Ectodermal cell (in vitro differentiated cells): ENCODE data around the gene MAGI2.

ENCODE experiments used
- H3K27ac ChIP-seq: 2 replicates; pipeline ENCODE4 v1.7.0; 2013; ENCODE audit warnings: mild to moderate bottlenecking, low read depth, low read length; ENCODE audit not compliant: insufficient read depth, poor library complexity, severe bottlenecking
- H3K27me3 ChIP-seq: 2 replicates; pipeline ENCODE4 v1.7.0; 2013; ENCODE audit warnings: mild to moderate bottlenecking, low read length; ENCODE audit not compliant: insufficient read depth, control insufficient read depth, poor library complexity, severe bottlenecking
- H3K36me3 ChIP-seq: one replicate; pipeline ENCODE4 v1.7.0; 2013; ENCODE audit warnings: low read length; ENCODE audit not compliant: control insufficient read depth, insufficient read depth
- H3K4me1 ChIP-seq: one replicate; pipeline ENCODE4 v1.7.0; 2013; ENCODE audit warnings: low read length; ENCODE audit not compliant: control insufficient read depth, insufficient read depth
- H3K4me3 ChIP-seq: 2 replicates; pipeline ENCODE4 v1.7.0; 2013; ENCODE audit warnings: low read depth, low read length, control low read depth; ENCODE audit not compliant: insufficient read depth
- H3K9me3 ChIP-seq: 2 replicates; pipeline ENCODE4 v1.7.0; 2013; ENCODE audit warnings: mild to moderate bottlenecking, low read length, moderate library complexity; ENCODE audit not compliant: control insufficient read depth
- WGBS, 2 experiments: methylation state at CpG; one replicate each; pipeline ENCODE4 v1.1.7; 2013; ENCODE audit warnings: missing lambda C conversion rate in 2 of 2; 5-methylcytosine and 5-hydroxymethylcytosine counted together

MAGI2 gene

DNA sequence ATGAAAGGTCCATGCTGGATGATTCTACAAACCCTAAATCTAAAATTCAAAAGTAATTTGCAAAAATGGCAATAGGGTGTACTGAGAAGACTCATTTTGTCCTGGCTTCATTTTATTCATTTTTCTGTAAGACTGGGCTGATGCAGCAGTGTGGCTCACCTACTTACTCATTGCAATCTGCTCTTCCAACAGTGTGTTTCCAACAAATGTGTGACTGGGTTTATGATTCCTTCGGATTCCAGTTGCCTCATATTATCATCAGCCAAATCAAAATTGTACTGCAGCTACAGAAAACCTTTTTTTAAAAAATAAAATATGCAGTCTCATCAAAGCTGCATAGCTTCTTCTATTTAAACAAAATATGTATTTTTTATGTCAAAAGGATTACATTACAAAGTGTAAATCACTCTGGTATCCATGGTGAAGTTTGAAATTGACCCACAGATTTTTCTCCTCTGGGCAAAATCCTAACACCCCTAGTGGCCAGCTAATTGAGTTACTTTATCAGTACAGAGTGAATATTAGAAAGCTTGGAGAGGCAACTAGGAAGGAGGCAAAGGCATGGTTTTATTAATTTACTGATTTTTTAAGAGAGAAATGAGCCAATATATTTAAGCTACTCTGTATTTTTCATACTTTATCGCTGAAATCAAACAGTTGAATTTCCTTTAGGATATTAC is 390.3 kb downstream of the MAGI2 start:
- H3K9me3 ChIP-seq = no peaks in the 10 kb centered on the region
- H3K4me1 ChIP-seq = no peaks in the 10 kb centered on the region
- H3K27me3 ChIP-seq = no peaks in the 10 kb centered on the region
- 78 to 94% methylated on average over 2 of the region's 2 CpGs for WGBS, 2 experiments
- H3K27ac ChIP-seq = no peak overlapping the region
- H3K36me3 ChIP-seq = no peaks in the 10 kb centered on the region
- no peak overlapping the region for H3K4me3 ChIP-seq

DNA sequence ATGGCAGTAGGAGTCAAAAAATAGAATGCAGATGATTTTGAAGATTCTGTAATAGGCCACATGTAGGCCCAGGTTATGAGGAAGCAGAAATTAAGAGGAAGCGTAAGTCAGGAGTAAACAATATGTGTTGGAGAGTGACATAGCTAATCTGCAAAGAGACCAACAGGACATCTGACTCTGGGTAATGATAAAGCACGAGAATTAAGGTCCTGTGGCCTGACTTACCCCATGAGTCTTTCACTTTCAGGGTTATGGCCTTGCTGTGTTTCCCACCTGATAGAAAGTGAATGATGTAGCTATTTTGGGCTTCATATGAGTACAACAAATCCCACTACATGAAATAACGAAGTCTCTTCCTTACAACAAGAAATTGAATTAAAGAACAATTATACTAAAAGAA is 393.0 kb downstream of the MAGI2 start:
- no peak overlapping the region for H3K27ac ChIP-seq
- 94 to 97% methylated on average over 2 of the region's 3 CpGs for WGBS, 2 experiments
- no peak overlapping the region for H3K4me3 ChIP-seq
- H3K9me3 ChIP-seq = no peaks in the 10 kb centered on the region
- H3K27me3 ChIP-seq = no peaks in the 10 kb centered on the region
- no peaks in the 10 kb centered on the region for H3K36me3 ChIP-seq
- H3K4me1 ChIP-seq = no peaks in the 10 kb centered on the region

DNA sequence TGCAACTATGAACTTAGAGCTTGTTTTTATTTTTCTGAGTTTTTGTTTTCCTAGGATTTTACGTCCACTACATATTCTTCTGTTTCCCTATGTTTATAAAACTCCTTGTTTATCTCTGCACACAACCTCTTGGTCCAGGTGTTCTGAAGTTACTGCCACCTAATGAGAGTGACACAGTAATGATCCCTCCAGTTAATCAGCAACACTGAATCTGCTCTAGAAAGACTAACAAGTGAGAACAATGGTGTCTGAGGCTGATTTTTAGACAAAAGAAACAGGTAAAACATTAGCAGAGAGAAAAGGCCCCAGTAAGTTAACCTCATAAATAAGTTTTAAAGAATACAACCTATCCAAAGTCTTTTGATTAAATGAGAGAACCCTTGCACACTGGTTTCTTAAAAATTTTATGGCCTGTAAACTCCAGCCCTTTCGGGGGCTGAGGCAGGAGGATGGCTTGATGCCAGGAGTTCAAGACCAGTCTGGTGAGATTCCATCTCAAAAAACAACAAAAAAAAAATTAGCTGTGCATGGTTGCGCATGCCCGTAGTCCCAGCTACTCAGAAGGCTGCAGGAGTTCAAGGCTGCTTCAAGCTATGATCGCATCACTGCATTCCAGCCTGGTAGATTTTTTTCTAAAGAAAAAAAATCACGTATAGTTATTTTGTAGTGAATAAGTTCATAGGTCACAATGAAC is 397.6 kb downstream of the MAGI2 start:
- Histone ChIP-seq H3K4me3 (no peak overlapping the region), H3K27ac (no peak overlapping the region), H3K36me3 (no peaks in the 10 kb centered on the region), H3K4me1 (no peaks in the 10 kb centered on the region), H3K27me3 (no peaks in the 10 kb centered on the region), H3K9me3 (no peaks in the 10 kb centered on the region)
- 94 to 95% methylated on average over 5 of the region's 6 CpGs for WGBS, 2 experiments

DNA sequence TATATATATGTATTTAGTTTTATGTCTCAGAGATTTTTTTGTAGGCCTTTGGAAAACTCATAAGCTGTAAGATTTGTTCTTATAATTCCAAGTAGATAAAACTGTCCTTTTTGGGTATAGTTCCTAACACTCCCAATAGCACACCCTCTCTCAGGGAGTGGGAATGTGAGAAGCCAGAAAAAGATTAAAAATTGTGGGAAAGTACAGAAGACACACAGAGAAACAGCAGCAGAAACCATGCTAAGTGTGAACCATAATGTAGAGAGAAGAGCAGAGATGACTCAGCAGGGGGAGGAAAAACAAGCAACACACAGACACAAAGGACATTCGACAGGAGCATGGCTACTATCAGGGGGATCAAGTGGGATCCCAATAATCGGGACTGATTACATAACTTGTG is 401.6 kb downstream of the MAGI2 start:
- WGBS, 2 experiments = 86 to 90% methylated on average over 2 of the region's 2 CpGs
- no peaks in the 10 kb centered on the region for H3K4me1 ChIP-seq

DNA sequence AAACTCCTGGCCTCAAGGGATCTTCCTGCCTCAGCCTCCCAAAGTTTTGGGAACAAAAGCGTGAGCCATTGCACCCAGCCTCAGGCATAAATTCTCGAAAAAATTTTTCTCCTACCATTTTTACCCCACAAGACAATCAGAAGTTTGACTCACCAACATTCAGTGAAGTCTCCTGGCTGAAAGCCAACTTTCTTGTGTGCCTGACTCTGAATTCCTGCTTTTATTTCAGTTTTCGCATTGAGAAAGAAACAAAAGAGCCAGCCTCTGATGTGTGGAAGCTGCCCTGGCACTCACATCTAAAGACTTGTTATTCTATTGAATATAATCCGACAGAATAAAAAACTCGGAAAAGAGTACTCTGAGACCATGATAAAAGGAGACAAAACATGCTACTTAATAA is 402.9 kb downstream of the MAGI2 start:
- no peaks in the 10 kb centered on the region for H3K36me3 ChIP-seq
- no peaks in the 10 kb centered on the region for H3K4me1 ChIP-seq
- no peaks in the 10 kb centered on the region for H3K27me3 ChIP-seq
- no peak overlapping the region for H3K4me3 ChIP-seq
- no peaks in the 10 kb centered on the region for H3K9me3 ChIP-seq
- 83 to 90% methylated on average over 5 of the region's 5 CpGs for WGBS, 2 experiments
- H3K27ac ChIP-seq = no peak overlapping the region

More for the DNA sequence above, 401.6 kb downstream of the MAGI2 start:
- Histone ChIP-seq H3K27ac (no peak overlapping the region), H3K9me3 (no peaks in the 10 kb centered on the region), H3K27me3 (no peaks in the 10 kb centered on the region), H3K4me3 (no peak overlapping the region), H3K36me3 (no peaks in the 10 kb centered on the region)

DNA sequence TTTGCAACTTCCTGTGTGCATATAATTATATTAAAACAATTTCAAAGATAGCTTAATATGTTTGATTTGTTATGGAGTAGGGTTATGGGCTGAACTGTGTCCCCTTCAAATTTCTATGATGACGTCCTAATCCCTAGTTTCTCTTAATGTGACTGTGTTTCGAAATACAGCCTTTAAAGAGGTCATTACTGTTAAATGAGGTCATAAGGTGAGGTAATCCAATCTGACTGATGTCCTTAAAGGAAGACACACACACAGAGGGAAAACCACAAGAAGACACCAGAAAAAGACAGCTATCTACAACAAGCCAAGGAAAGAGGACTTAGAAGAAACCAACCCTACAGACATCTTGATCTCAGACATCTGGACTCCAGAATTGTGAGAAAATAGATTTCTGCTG is 407.4 kb downstream of the MAGI2 start:
- 84 to 100% methylated on average over 2 of the region's 2 CpGs for WGBS, 2 experiments
- H3K27me3 ChIP-seq = no peaks in the 10 kb centered on the region
- H3K4me1 ChIP-seq = no peaks in the 10 kb centered on the region
- H3K4me3 ChIP-seq = no peak overlapping the region
- H3K27ac ChIP-seq = no peak overlapping the region
- no peaks in the 10 kb centered on the region for H3K9me3 ChIP-seq
- H3K36me3 ChIP-seq = no peaks in the 10 kb centered on the region

DNA sequence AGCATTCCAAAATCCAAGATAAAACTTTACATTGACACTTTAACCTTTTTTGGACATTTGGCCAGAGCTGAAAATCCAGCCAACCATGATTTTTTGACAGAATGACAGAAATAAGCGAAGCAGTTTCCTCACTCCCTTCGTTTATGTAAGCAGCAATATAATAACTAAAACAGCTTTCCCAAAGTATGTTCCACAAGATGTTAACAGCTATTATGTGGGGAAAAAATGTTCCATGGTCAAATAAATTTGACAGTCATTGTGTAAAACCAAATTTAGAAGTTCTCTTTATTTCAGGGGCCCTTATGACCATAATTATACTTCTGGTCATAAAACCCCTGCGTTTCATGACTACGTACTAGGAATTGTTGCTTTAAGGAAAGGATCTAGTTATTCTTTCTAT is 416.5 kb downstream of the MAGI2 start:
- 99 to 100% methylated on average over 2 to 4 of the region's 4 CpGs for WGBS, 2 experiments
- Histone ChIP-seq H3K36me3 (no peaks in the 10 kb centered on the region), H3K4me3 (no peak overlapping the region), H3K27ac (no peak overlapping the region), H3K9me3 (no peaks in the 10 kb centered on the region), H3K4me1 (no peaks in the 10 kb centered on the region), H3K27me3 (no peaks in the 10 kb centered on the region)

DNA sequence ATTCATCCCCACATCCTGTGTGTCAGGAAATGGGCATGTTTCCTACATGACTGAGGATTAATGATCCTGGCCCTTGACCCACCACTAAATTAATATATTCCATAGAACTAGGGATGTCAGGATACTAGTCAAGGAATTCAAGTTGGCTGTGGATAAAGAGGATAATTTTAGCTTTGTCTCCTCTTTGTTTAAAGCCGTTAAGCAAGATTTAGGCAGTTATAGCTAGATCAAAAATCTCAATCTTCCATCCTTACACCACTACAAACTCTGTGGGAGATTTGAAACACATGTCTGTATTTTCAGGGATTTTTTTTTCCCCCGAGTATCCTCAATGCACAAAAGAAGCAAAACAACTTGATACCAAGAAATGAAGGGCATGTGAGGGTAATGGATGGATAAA is 417.1 kb downstream of the MAGI2 start:
- H3K36me3 ChIP-seq = no peaks in the 10 kb centered on the region
- H3K9me3 ChIP-seq = no peaks in the 10 kb centered on the region
- 100% methylated on average over 1 of the region's 2 CpGs; no CpG with 5 or more reads in 1 of the 2 experiments for WGBS, 2 experiments
- no peaks in the 10 kb centered on the region for H3K27me3 ChIP-seq
- H3K4me3 ChIP-seq = no peak overlapping the region
- H3K27ac ChIP-seq = no peak overlapping the region
- no peaks in the 10 kb centered on the region for H3K4me1 ChIP-seq

DNA sequence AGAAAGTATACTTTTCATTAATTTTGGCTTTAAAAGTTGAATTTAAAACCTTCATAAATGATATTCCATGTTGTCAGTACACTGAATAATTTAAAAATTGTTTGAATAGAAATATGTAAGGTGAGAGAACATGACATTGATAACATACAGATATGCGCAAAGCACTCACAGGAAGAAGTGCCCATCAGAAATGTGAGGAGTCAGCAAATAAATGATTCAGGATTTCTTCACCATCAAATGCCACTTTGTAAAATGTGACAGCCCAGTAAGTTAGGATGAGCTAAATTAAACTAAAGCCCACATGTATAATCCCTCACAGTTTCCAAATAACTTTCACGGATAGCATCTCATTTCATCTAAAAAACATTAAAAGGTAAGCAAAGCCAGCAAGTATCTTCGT is 417.6 kb downstream of the MAGI2 start:
- no peak overlapping the region for H3K4me3 ChIP-seq
- no peaks in the 10 kb centered on the region for H3K36me3 ChIP-seq
- no peaks in the 10 kb centered on the region for H3K4me1 ChIP-seq
- H3K27ac ChIP-seq = no peak overlapping the region
- 87 to 100% methylated on average over 1 to 3 of the region's 3 CpGs for WGBS, 2 experiments
- no peaks in the 10 kb centered on the region for H3K27me3 ChIP-seq
- H3K9me3 ChIP-seq = no peaks in the 10 kb centered on the region

DNA sequence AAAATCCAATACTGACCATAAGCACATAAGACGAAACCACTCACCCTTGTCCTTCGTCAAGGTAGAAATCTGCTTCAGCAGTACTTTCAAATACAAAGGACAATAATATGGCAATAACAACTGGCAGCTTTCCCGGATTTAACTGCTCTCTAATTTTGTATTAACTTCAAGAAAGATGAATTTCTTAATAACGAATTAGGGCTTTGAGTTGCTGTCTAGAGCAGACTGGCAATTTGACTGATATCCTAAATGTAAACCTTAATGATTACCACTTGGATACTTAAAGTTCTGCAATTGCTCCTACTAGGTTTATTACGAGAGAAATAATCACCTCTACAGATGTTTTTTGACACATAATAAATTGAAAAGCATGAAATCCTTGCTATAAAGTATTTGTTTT is 418.7 kb downstream of the MAGI2 start:
- Histone ChIP-seq H3K27me3 (no peaks in the 10 kb centered on the region), H3K9me3 (no peaks in the 10 kb centered on the region), H3K36me3 (no peaks in the 10 kb centered on the region), H3K4me3 (no peak overlapping the region), H3K27ac (no peak overlapping the region), H3K4me1 (no peaks in the 10 kb centered on the region)
- 90 to 95% methylated on average over 4 to 5 of the region's 5 CpGs for WGBS, 2 experiments
